Right kidney (tissue), 1 donor: ENCODE data around the gene NECTIN3.

Experiments used
- DNase-seq: peaks from one replicate; pipeline ENCODE4 v3.0.0-alpha.2; 2016

NECTIN3 gene

DNA sequence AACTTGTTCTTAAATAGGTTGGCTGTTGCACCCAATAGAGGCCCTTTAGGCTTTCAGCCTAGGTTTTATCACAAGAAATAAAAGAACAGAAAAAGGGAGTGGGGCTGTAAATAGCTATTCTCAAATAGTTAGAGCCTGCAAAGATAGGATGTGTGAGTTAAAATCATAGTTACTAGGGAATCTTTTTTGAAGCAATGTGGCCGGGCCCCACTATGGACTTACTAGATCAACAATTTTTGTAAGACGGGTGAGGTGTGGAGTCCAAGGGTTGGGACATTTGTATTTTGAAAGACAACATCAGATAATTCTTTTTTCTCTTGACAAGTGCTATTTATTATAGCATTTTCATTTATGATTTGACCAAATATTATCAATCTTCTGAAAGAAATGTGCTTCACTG is 5.8 kb downstream of the NECTIN3 start:
- no peak for DNase-seq

- DNase-seq = no peak
These were observed 8.8 kb downstream of the NECTIN3 start for GRCh38 chr3:111080413-111080812.

GRCh38 chr3:111081008-111081545 is 9.5 kb downstream of the NECTIN3 start:
- no peak for DNase-seq

GRCh38 chr3:111084911-111085310 is 13.3 kb downstream of the NECTIN3 start:
- no peak for DNase-seq

DNA sequence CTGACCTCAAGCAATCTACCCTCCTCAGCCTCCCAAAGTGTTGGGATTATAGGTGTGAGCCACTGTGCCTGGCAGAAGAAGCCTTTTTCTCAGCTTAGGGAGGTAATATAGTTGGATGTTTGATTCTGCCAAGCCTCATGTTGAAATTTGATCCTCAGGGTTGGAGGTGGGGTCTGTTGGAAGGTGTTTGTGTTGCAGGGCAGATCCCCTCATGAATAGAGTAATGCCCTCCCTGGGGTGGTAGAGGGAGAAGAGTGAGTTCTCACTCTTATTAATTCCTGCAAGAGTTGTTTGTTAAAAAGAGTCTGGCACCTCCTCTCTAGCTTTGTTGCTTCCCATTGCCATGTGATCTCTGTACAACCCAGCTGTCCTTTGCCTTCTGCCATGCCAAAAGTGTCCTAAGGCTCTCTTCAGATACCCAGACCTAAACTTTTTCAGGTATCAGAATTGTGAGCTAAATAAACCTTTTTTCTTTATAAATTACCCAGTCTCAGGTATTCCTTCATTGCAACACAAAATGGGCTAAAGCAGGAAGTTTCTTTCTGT is 16.4 kb downstream of the NECTIN3 start:
- no peak for DNase-seq

DNA sequence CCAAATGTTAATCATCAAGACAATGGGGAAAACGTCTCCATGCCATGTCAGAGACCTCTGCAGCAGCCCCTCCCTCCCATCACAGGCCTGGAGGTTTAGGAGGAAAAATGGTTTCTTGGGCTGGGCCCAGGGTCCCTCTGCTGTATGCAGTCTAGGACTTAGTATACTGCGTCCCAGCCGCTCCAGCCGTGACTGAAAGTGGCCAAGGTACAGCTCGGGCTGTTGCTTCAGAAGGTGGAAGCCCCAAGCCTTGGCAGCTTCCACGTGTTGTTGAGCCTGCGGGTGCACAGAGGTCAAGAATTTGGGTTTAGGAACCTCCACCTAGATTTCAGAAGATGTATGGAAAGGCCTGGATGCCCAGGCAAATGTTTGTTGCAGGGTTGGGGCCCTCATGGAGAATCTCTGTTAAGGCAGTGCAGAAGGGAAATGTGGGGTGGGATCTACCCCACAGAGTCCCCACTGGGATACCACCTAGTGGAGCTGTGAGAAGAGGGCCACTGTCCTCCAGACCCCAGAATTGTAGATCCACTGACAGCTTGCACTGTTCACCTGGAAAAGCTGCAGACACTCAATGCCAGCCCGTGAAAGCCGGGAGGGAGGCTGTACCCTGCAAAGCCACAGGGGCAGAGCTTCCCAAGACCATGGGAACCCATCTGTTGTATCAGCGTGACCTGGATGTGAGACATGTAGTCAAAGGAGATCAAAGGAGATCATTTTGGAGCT is 25.0 kb downstream of the NECTIN3 start:
- DNase-seq = no peak

DNA sequence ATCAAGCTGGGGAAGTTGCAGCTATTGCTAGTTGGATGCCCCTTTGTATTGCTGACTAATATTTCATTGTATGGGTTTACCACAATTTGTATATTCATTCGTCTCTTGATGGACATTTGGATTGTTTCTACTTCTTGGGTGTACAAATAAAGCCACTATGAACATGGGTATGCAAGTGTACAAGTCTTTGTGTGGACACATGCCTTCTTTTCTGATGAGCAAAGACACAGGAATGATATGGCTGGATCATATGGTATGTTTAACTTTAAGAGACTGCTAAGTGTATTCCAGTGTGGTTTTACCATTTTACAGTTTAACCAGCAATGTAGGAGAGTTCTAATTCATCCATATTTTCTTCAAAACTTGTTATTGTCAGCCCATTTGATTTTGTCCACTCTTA is 32.2 kb downstream of the NECTIN3 start:
- DNase-seq = no peak

DNA sequence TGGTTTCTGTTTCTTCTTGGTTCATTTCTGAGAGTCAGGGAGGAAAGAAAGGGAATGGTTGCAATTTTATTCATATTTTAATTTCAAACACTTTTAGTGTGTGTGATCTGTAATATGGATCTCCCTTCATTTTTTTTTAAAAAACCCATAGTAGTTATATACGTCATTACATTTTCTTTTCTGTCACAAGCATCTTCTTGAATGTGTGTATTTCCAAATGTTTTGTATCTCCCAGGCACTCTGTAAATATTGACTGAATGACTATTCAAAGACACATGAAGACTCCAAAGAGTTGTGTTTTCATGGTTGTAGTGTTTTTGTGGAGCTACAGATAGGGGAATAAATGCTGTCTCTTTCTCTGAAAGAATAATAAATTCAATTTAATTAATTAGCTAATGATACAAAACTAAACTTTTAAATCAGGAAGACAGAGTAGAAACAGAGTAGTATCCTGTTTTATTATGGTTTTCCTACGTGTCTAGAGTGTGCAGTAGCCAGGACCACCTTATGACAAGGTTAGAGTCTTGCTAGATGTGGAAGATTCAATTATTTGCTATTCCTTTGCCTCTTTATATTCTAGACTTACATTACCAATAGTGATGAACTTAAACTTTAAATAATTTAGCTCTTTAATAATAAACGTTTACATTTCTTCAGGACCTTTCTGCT is 35.5 kb downstream of the NECTIN3 start:
- DNase-seq = no peak

GRCh38 chr3:111107662-111108035 is 36.0 kb downstream of the NECTIN3 start:
- no peak for DNase-seq

DNA sequence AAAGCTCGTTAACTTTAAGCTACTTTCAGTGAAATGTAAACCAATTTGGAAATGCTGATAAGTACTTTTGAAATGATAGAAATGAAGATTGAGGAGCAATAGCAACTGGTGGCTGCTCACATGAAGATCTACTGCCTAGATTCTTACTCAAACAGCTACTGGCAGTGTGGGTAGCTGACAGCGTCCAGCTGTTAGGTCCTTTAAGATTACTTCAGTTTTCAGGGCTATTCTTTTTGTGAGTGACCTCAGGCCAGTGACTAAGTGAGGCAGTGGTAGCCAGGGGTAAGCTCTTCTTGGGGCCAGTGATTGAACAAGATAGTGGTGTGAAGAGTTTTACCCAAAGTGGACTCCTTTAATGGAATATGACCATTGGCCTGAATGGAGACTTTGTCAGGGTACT is 41.3 kb downstream of the NECTIN3 start:
- no peak for DNase-seq

DNA sequence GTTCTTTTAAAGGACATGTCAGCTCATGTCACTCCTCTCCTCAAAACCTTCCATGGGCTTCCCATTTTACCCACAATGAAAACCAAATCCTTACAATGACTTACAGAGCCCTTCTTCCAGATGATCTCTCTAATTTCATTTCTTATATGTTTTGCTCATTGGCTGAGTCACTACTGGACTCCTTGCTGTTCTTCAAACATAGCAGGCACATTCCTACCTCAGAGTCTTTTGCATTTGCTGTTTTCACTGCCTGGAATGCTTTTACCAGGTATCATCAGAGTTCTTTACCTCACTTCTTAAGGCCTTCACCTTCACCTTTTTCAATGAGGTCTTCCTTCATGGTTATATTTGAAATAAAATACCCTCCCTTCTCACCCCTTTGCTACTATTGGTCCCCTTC is 57.3 kb downstream of the NECTIN3 start:
- DNase-seq = no peak

DNA sequence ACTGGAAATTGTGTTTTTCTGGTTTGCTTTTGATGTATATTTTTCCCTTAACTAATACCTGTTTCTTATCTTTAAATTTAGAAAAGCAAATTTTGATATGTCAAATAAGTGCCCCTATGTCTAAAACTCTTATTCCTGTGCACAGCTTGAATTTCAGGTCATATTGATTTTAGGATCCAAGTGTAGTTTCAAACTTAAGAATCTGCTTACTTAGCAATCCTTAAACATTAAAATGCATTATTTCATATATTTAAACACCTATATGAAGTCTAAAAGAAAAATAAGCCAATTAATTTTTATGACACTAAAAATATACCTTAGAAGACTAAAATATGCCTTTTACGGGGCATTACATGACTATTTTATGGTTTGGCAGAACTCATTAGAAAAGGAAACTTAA is 59.2 kb downstream of the NECTIN3 start:
- DNase-seq = no peak

- DNase-seq = no peak
These were observed 62.7 kb downstream of the NECTIN3 start for GRCh38 chr3:111134302-111134701.

GRCh38 chr3:111151438-111151837 is 79.8 kb downstream of the NECTIN3 start:
- DNase-seq = no peak

DNA sequence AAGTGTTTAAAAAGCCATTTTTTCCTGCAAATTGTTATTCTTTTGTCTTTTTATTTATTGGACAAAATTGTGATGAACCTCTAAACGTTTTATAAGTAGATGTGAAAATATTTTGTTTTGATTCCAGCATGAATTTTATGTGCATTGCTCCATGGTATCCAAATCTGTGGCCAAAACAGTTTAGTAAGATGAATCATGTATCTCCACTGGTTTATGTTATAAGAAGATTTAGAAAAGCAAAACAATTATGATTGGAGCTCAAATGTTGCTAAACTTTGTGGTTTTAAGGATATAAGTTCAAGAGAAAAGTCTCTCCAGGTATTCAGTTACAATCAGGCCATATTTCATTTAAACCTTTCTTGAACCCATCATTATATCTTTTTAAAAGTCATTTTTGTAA is 80.9 kb downstream of the NECTIN3 start:
- no peak for DNase-seq

DNA sequence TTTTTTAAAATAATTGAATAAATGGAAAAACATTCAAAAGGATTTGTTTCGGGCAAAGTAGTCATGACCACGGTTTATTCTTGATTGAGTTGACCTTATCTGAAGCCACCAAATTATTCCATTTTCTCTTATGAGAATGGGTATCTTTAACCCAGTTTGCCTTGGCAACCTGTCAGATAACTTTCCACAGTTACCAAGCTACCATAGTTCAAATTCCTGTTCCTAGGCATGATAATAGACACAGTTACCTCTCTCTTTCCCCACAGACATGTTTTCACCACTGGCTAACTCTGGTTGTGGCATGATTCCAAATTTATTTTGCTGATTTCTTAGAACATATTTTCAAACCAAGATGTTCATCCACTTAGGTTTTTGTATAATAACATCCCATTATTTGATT is 84.9 kb downstream of the NECTIN3 start:
- no peak for DNase-seq

- DNase-seq = no peak
These were observed 87.8 kb downstream of the NECTIN3 start for GRCh38 chr3:111159391-111159790.

- no peak for DNase-seq
These were observed 93.0 kb downstream of the NECTIN3 start for GRCh38 chr3:111164621-111165020.

DNA sequence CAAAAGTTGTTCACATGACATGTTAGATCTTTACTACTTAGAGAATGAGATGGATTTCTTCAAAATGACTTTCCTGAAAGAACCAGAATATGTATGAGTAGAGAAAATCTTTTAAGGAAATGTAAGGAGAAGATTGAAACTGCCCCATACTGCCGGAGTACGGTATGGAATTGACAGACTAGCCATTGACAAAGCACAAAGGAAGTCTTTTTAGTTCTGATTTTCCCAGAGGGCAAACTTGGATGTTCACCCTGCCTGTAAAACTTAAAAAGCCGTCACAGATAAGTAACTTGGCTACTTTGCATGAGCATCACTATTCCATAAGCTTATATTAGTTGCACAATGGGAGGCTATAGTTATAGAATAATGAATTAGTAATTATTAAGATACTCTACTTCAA is 93.8 kb downstream of the NECTIN3 start:
- DNase-seq = no peak

DNA sequence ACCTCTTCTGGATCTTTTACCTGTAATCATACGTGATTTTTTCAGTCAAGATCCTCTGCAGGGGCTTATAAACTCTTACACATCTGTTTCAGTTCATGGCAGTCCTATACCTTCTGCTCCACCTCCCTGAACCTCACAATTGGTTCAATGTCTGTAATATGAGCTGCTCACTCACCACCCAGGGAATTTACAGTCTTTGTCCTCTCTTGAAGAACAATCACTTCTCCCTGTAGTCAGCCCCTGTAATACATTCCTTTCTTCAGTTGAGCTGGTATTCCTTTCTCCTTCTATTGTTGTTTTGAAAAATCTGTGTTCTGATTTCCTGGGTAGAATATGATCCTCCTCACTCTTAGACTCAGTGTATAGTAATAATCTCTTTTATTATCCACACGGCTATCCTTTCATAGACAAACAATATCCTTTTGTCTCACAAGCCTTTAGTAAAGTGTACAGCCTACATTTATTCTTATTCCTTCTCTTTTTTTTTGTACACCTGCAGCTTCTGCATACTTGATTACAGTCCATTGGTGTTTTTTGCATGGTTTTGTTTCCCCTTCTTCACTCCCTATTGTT is 101.8 kb downstream of the NECTIN3 start:
- DNase-seq = no peak

DNA sequence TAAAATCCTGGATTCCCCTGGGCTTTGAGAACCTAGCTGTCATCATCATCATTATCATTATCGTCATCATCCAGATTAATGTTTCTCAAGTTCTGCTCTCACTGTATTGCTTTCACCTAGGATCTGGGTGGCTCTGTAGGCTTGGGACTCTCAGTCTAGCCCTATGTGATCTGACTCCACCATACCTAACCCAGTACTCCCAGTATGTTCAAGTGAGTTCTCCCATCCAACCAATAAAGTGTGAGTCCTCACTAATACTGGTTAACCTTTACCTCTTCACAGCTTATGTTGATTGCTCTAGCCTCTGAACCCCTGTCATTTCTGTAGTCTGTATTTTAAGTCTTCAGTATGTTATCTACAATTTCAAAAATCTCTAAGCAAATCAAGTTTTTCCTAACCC is 102.3 kb downstream of the NECTIN3 start:
- no peak for DNase-seq

DNA sequence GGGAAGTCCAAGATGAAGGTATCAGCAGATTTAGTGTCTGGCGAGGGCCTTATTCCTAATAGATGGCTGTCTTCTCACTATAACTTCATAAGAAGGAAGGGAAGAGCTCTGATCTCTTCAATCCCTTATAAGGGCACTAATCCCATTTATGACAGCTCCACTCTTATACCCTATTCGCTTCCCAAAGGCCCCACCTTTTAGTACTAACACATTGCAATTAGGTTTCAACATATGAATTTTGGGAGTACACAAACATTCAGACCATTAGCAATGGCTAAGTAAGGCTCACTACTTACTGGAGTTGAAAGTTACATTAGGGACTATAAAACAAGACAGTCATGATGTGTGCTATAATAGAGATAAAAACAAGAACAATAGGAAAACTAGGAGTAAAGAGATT is 118.9 kb downstream of the NECTIN3 start:
- DNase-seq = no peak

DNA sequence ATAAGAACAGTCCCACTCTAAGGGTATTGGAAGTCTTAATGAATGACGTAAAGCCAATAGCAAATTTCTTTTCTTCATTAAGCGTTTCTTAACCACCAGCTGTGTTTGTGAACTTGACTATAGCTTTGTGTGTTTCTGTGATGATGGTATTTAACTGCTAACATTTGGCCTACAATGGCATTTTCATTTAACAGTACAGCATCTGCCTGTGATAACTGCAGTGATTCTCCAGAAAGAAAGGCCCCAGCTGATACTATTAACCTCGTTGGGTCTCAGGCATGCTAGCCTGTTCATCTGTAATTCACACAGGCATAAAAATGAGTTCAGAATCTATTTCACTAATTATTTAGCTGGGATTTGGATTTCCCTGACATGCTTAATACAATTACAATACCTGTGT is 121.9 kb downstream of the NECTIN3 start:
- no peak for DNase-seq

GRCh38 chr3:111194048-111194447 is 122.4 kb downstream of the NECTIN3 start:
- no peak for DNase-seq
